ENCODE measurements around the gene TXNIP. TPM values are rescaled to one million over a fixed set of nuclear protein-coding genes. Genes with fewer than 3 reads are reported as not detected.
"Not testable (repeated sequence)": the region's sequence is repeated elsewhere in the genome, so short reads cannot be mapped to it uniquely, and the experiment has no call there.

TXNIP gene
- 10.9 TPM for polyA plus RNA-seq (2013, experiment 1 of 2)
- polyA plus RNA-seq (2013, experiment 2 of 2), result 24.1 TPM

DNA sequence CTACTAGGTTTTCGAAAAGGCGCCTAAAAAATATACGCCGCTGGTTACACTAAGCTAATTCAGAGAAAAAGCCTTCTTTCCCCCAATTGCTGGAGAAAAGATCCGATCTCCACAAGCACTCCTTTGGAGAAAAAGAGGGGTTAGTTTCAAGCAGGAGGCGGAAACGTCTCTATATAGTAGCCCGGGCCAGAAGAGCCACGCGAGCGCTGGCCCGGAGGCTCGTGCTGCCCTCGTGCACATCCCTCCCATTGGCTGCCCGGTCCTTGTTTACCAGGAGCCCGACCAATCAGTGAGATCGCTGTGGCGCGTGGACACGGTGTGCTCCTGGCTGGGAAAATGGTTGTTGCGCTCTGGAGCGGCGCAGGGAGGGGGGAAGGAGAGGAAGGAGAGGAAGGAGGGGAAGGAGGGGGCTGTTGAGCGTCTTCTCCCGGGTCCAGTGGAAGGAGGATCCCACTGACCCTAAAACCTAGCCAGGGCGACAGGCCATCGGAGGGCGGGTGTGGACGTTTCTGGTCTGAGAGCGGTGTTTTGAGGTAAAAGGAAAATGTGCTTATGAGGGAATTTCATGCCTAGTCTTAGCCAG, at the start of gene TXNIP:
Gene TXNIP, minus strand, starts transcription at position 147 of the 583 bp plus-strand sequence. CDS start 313 bp downstream, outside the sequence.
- H3K27me3 ChIP-seq (ENCODE audit: insufficient read depth, low read length), result no peaks in the 10 kb centered on the region
- H3K36me3 ChIP-seq (ENCODE audit: insufficient read depth, low read length), result peaks cover 34% of the 10 kb centered on the region
- H3K9ac ChIP-seq (ENCODE audit: low read depth, low read length), result peak within 1 kb of the TSS; percentile 87
- H3K4me3 ChIP-seq (ENCODE audit: low read length), result peak within 1 kb of the TSS; percentile 94
- H3K4me1 ChIP-seq (ENCODE audit: insufficient read depth, low read length), result peaks cover 44% of the 10 kb centered on the region
- peak within 1 kb of the TSS; percentile 36 for H3K27ac ChIP-seq (ENCODE audit: low read depth, low read length)
- no peaks in the 10 kb centered on the region for H3K9me3 ChIP-seq (ENCODE audit: insufficient read depth, low read depth, low read length)
- WGBS, result 2% methylated on average over 30 of the region's 30 CpGs

- Histone ChIP-seq H3K4me3 (ENCODE audit: low read length) (no peak overlapping the region; the same call in 1 of the 2 replicates), H3K9ac (ENCODE audit: low read depth, low read length) (no peak overlapping the region), H3K27me3 (ENCODE audit: insufficient read depth, low read length) (no peaks in the 10 kb centered on the region), H3K36me3 (ENCODE audit: insufficient read depth, low read length) (no peaks in the 10 kb centered on the region), H3K9me3 (ENCODE audit: insufficient read depth, low read depth, low read length) (no peaks in the 10 kb centered on the region), H3K27ac (ENCODE audit: low read depth, low read length) (no peak overlapping the region), H3K4me1 (ENCODE audit: insufficient read depth, low read length) (peaks cover 5% of the 10 kb centered on the region; the same call in 1 of the 2 replicates)
- WGBS, result 89% methylated on average over 9 of the region's 9 CpGs
These were observed 43.4 kb upstream of the TXNIP start for GRCh38 chr1:146039844-146040194.

GRCh38 chr1:146036965-146037646, 40.7 kb upstream of the TXNIP start:
- Histone ChIP-seq H3K27me3 (ENCODE audit: insufficient read depth, low read length) (no peaks in the 10 kb centered on the region), H3K36me3 (ENCODE audit: insufficient read depth, low read length) (no peaks in the 10 kb centered on the region), H3K4me1 (ENCODE audit: insufficient read depth, low read length) (peaks cover 5% of the 10 kb centered on the region; the same call in 1 of the 2 replicates), H3K4me3 (ENCODE audit: low read length) (peak overlapping the region; percentile 89), H3K9ac (ENCODE audit: low read depth, low read length) (peak overlapping the region; percentile 76), H3K27ac (ENCODE audit: low read depth, low read length) (peak overlapping the region; percentile 34; the same call in 1 of the 2 replicates), H3K9me3 (ENCODE audit: insufficient read depth, low read depth, low read length) (no peaks in the 10 kb centered on the region)
- under 1% methylated on average over 21 of the region's 21 CpGs for WGBS

DNA sequence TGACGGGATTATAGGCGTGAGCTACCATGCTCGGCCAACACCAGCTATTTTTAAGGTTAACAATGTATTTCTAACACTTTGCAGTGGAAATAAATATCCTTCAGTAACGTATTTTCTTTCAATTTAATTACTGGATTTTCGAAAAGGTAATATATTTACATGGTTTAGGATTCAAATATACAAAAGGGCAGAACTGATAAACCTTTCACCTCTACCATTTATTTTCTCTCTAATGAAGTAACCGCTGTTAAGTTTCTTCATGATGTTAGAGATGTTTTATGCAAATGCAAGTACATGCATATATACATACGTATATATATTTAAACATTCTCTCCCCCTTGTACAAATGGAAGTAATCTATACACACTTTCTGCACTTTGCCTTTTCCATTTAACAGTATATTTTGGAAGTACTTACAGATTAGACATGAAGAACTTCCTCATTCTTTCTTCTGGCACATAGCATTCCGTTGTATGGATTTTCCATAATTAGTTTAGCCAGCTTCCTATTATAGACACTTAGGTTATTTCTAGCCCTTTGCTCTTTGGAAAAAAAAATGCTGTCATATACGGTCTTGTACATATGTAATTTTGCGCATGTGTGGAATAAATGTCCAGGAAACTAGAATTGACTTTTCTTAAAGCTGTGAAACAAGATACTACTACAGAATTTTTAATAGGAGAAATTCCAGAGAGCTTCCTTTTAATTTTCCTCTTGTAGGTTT, 40.0 kb upstream of the TXNIP start:
- H3K4me3 ChIP-seq (ENCODE audit: low read length), result peak overlapping the region; percentile 89
- no peaks in the 10 kb centered on the region for H3K9me3 ChIP-seq (ENCODE audit: insufficient read depth, low read depth, low read length)
- H3K27me3 ChIP-seq (ENCODE audit: insufficient read depth, low read length), result no peaks in the 10 kb centered on the region
- H3K27ac ChIP-seq (ENCODE audit: low read depth, low read length), result no peak overlapping the region
- peaks cover 5% of the 10 kb centered on the region; the same call in 1 of the 2 replicates for H3K4me1 ChIP-seq (ENCODE audit: insufficient read depth, low read length)
- H3K9ac ChIP-seq (ENCODE audit: low read depth, low read length), result no peak overlapping the region
- WGBS, result 25% methylated on average over 6 of the region's 10 CpGs
- H3K36me3 ChIP-seq (ENCODE audit: insufficient read depth, low read length), result no peaks in the 10 kb centered on the region

- Histone ChIP-seq H3K4me3 (ENCODE audit: low read length) (peak overlapping the region; percentile 89), H3K9ac (ENCODE audit: low read depth, low read length) (peak overlapping the region; percentile 11; the same call in 1 of the 2 replicates), H3K36me3 (ENCODE audit: insufficient read depth, low read length) (no peaks in the 10 kb centered on the region), H3K27ac (ENCODE audit: low read depth, low read length) (no peak overlapping the region), H3K4me1 (ENCODE audit: insufficient read depth, low read length) (peaks cover 5% of the 10 kb centered on the region; the same call in 1 of the 2 replicates), H3K27me3 (ENCODE audit: insufficient read depth, low read length) (no peaks in the 10 kb centered on the region), H3K9me3 (ENCODE audit: insufficient read depth, low read depth, low read length) (no peaks in the 10 kb centered on the region)
- WGBS, result 29% methylated on average over 6 of the region's 6 CpGs
These were observed 38.7 kb upstream of the TXNIP start for GRCh38 chr1:146035048-146035423.

DNA sequence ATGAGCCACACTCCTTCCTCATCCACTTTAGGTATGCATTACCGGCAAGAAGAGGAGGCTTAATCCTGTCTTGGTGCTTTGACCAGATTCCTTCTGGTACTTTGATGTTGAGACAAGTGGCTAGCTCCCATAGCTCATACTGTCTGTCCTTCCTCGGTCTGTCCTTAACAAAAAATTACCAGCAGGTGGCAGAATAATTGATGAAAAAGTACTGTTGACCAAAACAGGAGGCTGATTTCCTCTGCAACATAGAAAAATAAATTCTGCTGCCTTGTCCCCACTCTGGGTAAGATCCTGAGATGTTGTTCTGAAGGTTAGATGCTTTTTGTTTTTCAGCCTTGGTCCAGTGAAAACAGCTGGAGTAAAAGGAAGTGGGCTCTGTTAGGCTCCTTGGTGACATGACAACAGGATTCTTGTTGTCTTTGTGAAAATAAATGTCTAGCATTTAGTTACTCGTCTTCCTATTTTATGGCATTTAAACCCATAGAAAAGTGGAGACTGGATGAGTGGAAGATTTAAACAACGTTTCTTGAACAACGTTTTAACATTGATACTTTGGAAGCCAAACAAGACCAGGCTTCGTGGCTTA, 36.3 kb upstream of the TXNIP start:
- WGBS, result 79% methylated on average over 6 of the region's 6 CpGs
- no peak overlapping the region for H3K4me3 ChIP-seq (ENCODE audit: low read length)
- no peak overlapping the region for H3K27ac ChIP-seq (ENCODE audit: low read depth, low read length)

GRCh38 chr1:146031476-146031875, 35.1 kb upstream of the TXNIP start:
- Histone ChIP-seq H3K27me3 (ENCODE audit: insufficient read depth, low read length) (no peaks in the 10 kb centered on the region), H3K9ac (ENCODE audit: low read depth, low read length) (no peak overlapping the region), H3K9me3 (ENCODE audit: insufficient read depth, low read depth, low read length) (no peaks in the 10 kb centered on the region), H3K27ac (ENCODE audit: low read depth, low read length) (no peak overlapping the region), H3K4me1 (ENCODE audit: insufficient read depth, low read length) (peaks cover 3% of the 10 kb centered on the region; the same call in 1 of the 2 replicates), H3K4me3 (ENCODE audit: low read length) (no peak overlapping the region), H3K36me3 (ENCODE audit: insufficient read depth, low read length) (no peaks in the 10 kb centered on the region)

More for the DNA sequence above, 36.3 kb upstream of the TXNIP start:
- H3K9ac ChIP-seq (ENCODE audit: low read depth, low read length), result no peak overlapping the region
- H3K36me3 ChIP-seq (ENCODE audit: insufficient read depth, low read length), result no peaks in the 10 kb centered on the region
- H3K27me3 ChIP-seq (ENCODE audit: insufficient read depth, low read length), result no peaks in the 10 kb centered on the region
- H3K4me1 ChIP-seq (ENCODE audit: insufficient read depth, low read length), result peaks cover 5% of the 10 kb centered on the region; the same call in 1 of the 2 replicates
- no peaks in the 10 kb centered on the region for H3K9me3 ChIP-seq (ENCODE audit: insufficient read depth, low read depth, low read length)

DNA sequence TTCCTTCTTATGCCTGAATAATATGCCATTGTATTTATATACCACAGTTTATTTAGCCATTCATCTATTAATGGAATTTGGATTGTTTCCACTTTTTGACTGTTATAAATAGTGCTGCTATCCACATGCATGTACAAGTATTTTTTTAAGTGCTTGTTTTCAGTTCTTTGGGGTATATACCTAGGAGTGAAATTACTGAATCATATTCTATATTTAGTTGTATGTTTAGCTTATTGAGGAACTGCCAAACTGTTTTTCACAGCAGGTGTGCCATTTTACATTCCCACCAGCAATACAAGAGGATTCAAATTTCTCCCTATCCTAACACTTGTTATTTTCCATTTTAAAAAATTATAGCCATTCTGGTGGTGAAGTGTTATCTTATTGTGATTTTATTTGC, 32.7 kb upstream of the TXNIP start:
- Histone ChIP-seq H3K9ac (ENCODE audit: low read depth, low read length) (no peak overlapping the region), H3K9me3 (ENCODE audit: insufficient read depth, low read depth, low read length) (no peaks in the 10 kb centered on the region), H3K4me1 (ENCODE audit: insufficient read depth, low read length) (no peaks in the 10 kb centered on the region), H3K36me3 (ENCODE audit: insufficient read depth, low read length) (no peaks in the 10 kb centered on the region), H3K27ac (ENCODE audit: low read depth, low read length) (no peak overlapping the region), H3K4me3 (ENCODE audit: low read length) (no peak overlapping the region), H3K27me3 (ENCODE audit: insufficient read depth, low read length) (no peaks in the 10 kb centered on the region)

DNA sequence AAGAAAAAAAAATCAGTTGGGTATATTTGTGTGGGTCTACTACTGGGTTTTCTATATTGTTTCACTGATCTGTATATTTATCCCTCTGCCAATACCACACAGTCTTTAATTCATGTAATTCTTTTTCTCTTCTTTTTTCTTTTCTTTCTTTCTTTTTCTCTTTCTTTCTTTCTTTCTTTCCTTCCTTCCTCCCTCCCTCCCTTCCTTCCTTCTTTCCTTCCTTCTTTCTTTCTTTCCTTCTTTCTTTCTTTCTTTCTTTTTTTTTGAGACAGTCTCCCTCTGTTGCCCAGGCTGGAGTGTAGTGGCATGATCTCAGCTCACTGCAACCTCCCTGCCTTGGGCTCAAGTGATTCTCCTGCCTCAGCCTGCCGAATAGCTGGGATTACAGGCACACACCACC, 30.3 kb upstream of the TXNIP start:
- H3K36me3 ChIP-seq (ENCODE audit: insufficient read depth, low read length); H3K4me3 ChIP-seq (ENCODE audit: low read length); H3K9ac ChIP-seq (ENCODE audit: low read depth, low read length); H3K9me3 ChIP-seq (ENCODE audit: insufficient read depth, low read depth, low read length); H3K4me1 ChIP-seq (ENCODE audit: insufficient read depth, low read length); H3K27ac ChIP-seq (ENCODE audit: low read depth, low read length); H3K27me3 ChIP-seq (ENCODE audit: insufficient read depth, low read length): not testable (repeated sequence)
- 90% methylated on average over 1 of the region's 1 CpG for WGBS

DNA sequence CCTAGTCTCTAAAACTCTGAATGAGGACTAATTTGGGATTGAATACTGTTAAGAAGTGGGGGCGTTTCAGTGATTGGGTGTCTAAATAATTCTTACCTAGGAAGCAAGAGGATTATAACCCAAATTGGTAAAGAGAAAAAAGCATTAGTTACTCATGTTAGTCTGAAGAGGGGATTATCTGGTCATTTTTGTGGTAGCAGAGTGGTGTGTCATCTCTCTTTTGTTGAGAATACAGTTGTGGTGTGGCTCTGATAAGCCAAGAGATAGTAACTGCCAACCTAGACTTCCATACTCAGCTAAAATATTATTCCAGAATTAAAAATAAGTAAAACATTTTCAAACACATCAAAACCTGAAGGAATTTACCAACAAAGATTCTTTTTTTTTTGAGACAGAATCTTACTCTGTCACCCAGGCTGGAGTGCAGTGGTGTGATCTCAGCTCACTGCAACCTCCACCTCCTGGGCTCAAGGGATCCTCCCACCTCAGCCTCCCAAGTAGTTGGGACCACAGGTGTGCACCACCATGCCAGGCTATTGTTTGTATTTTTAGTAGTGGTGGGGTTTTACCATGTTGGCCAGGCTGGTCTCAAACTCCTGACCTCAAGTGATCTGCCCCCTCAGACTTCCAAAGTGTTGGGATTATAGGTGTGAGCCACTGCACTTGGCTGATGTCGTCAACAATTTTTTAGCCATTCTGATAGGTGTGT, 29.6 kb upstream of the TXNIP start:
- H3K4me1 ChIP-seq (ENCODE audit: insufficient read depth, low read length); H3K9ac ChIP-seq (ENCODE audit: low read depth, low read length); H3K4me3 ChIP-seq (ENCODE audit: low read length); H3K9me3 ChIP-seq (ENCODE audit: insufficient read depth, low read depth, low read length); H3K36me3 ChIP-seq (ENCODE audit: insufficient read depth, low read length); H3K27ac ChIP-seq (ENCODE audit: low read depth, low read length); H3K27me3 ChIP-seq (ENCODE audit: insufficient read depth, low read length): not testable (repeated sequence)
- WGBS, result 92% methylated on average over 2 of the region's 2 CpGs
